ENCODE measurements around the gene COPG1.
A peak's percentile ranks its signal among the peaks of the same experiment; 100 is the strongest.

The COPG1 gene

DNA sequence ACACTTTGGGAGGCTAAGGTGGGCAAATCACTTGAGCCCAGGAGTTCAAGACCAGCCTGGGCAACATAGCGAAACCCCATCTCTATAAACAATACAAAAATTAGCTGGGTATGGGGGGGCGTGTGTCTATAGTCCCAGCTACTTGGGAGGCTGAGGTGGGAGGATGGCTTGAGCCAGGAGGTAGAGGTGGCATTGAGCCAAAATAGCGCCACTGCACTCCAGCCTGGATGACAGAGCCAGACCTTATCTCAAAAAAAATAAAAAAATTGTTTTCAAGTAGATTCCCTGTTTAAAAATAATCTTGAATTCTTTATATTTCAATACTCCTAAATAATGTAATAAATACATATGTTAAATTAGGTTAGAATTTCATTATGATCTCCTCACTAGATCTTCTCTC lies 39.0 kb downstream of the COPG1 start:
- TF ChIP-seq ZFP3 (CRISPR knock-in tag; IDR thresholded peaks at IDR 0.05), result no peak
- no peak for TF ChIP-seq ZC3H10 (CRISPR knock-in tag; IDR thresholded peaks at IDR 0.05)
- TF ChIP-seq ARNTL (CRISPR knock-in tag; IDR thresholded peaks at IDR 0.05; ENCODE audit: borderline replicate concordance, low read depth), result no peak
- TF ChIP-seq OSR1 (CRISPR knock-in tag; IDR thresholded peaks at IDR 0.05), result no peak
- TF ChIP-seq, protein P1, sequence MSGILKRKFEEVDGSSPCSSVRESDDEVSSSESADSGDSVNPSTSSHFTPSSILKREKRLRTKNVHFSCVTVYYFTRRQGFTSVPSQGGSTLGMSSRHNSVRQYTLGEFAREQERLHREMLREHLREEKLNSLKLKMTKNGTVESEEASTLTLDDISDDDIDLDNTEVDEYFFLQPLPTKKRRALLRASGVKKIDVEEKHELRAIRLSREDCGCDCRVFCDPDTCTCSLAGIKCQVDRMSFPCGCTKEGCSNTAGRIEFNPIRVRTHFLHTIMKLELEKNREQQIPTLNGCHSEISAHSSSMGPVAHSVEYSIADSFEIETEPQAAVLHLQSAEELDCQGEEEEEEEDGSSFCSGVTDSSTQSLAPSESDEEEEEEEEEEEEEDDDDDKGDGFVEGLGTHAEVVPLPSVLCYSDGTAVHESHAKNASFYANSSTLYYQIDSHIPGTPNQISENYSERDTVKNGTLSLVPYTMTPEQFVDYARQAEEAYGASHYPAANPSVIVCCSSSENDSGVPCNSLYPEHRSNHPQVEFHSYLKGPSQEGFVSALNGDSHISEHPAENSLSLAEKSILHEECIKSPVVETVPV (CRISPR knock-in tag; IDR thresholded peaks at IDR 0.05), result no peak
- TF ChIP-seq TSHZ2 (CRISPR knock-in tag; IDR thresholded peaks at IDR 0.05), result no peak
- TF ChIP-seq GLIS3 (CRISPR knock-in tag; IDR thresholded peaks at IDR 0.05), result no peak
- TF ChIP-seq PPARA (CRISPR knock-in tag; IDR thresholded peaks at IDR 0.05; ENCODE audit: borderline replicate concordance), result no peak
- no peak for ATAC-seq

GRCh38 chr3:129289201-129289921 lies 40.0 kb downstream of the COPG1 start:
- TF ChIP-seq ARNTL (CRISPR knock-in tag; IDR thresholded peaks at IDR 0.05; ENCODE audit: borderline replicate concordance, low read depth) (no peak), BACH2 (CRISPR knock-in tag; IDR thresholded peaks at IDR 0.05; ENCODE audit: borderline replicate concordance) (no peak), ZNF565 (CRISPR knock-in tag; conservative IDR thresholded peaks at IDR 0.05; ENCODE audit: low read depth) (no peak), ZFP30 (CRISPR knock-in tag; IDR thresholded peaks at IDR 0.05) (no peak), TSHZ2 (CRISPR knock-in tag; IDR thresholded peaks at IDR 0.05) (no peak), PPARA (CRISPR knock-in tag; IDR thresholded peaks at IDR 0.05; ENCODE audit: borderline replicate concordance) (no peak), ZNF8 (CRISPR knock-in tag; IDR thresholded peaks at IDR 0.05) (no peak), SNAI2 (CRISPR knock-in tag; IDR thresholded peaks at IDR 0.05) (no peak)
- TF ChIP-seq, protein P1 (CRISPR knock-in tag; IDR thresholded peaks at IDR 0.05), result no peak
- ATAC-seq, result peak; percentile 75

- ATAC-seq, result peak; percentile 83
- TF ChIP-seq GLIS3 (CRISPR knock-in tag; IDR thresholded peaks at IDR 0.05) (no peak), ARNTL (CRISPR knock-in tag; IDR thresholded peaks at IDR 0.05; ENCODE audit: borderline replicate concordance, low read depth) (no peak), ISL1 (CRISPR knock-in tag; IDR thresholded peaks at IDR 0.05) (no peak), SNAI2 (CRISPR knock-in tag; IDR thresholded peaks at IDR 0.05) (no peak), ZFP3 (CRISPR knock-in tag; IDR thresholded peaks at IDR 0.05) (no peak), RARB (CRISPR knock-in tag; IDR thresholded peaks at IDR 0.05) (no peak), ZFP30 (CRISPR knock-in tag; IDR thresholded peaks at IDR 0.05) (no peak), TSHZ2 (CRISPR knock-in tag; IDR thresholded peaks at IDR 0.05) (no peak)
- TF ChIP-seq, protein P2, sequence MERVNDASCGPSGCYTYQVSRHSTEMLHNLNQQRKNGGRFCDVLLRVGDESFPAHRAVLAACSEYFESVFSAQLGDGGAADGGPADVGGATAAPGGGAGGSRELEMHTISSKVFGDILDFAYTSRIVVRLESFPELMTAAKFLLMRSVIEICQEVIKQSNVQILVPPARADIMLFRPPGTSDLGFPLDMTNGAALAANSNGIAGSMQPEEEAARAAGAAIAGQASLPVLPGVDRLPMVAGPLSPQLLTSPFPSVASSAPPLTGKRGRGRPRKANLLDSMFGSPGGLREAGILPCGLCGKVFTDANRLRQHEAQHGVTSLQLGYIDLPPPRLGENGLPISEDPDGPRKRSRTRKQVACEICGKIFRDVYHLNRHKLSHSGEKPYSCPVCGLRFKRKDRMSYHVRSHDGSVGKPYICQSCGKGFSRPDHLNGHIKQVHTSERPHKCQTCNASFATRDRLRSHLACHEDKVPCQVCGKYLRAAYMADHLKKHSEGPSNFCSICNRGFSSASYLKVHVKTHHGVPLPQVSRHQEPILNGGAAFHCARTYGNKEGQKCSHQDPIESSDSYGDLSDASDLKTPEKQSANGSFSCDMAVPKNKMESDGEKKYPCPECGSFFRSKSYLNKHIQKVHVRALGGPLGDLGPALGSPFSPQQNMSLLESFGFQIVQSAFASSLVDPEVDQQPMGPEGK (CRISPR knock-in tag; IDR thresholded peaks at IDR 0.05; ENCODE audit: borderline replicate concordance), result no peak
- TF ChIP-seq, protein P3, sequence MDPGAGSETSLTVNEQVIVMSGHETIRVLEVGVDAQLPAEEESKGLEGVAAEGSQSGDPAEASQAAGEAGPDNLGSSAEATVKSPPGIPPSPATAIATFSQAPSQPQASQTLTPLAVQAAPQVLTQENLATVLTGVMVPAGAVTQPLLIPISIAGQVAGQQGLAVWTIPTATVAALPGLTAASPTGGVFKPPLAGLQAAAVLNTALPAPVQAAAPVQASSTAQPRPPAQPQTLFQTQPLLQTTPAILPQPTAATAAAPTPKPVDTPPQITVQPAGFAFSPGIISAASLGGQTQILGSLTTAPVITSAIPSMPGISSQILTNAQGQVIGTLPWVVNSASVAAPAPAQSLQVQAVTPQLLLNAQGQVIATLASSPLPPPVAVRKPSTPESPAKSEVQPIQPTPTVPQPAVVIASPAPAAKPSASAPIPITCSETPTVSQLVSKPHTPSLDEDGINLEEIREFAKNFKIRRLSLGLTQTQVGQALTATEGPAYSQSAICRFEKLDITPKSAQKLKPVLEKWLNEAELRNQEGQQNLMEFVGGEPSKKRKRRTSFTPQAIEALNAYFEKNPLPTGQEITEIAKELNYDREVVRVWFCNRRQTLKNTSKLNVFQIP (CRISPR knock-in tag; IDR thresholded peaks at IDR 0.05; ENCODE audit: borderline replicate concordance, low read depth), result no peak
- TF ChIP-seq, protein P1 (CRISPR knock-in tag; IDR thresholded peaks at IDR 0.05), result no peak
Observed at GRCh38 chr3:129291236-129291886, 42.0 kb downstream of the COPG1 start.

All from SK-N-SH treated with all-trans-retinoic acid at 6 μM for 48 hours (cell line).